Epithelial cell of proximal tubule (primary cell): ENCODE data around the gene COQ10A. TPM values are rescaled to one million over a fixed set of nuclear protein-coding genes. Genes with fewer than 3 reads are reported as not detected.

Experiments
- DNase-seq: peaks from one replicate; pipeline ENCODE4 v3.0.0-alpha.2; 2011; ENCODE audit warnings: low read depth
- H3K4me3 ChIP-seq: 2 replicates; pipeline ENCODE4 v1.5.1; 2011; ENCODE audit warnings: low read depth, mild to moderate bottlenecking, low read length
- CTCF ChIP-seq: conservative IDR thresholded peaks from 2 replicates; pipeline ENCODE4 v1.5.1; 2012; ENCODE audit warnings: low read depth, mild to moderate bottlenecking, low read length
- total RNA-seq: library from RNA; depleted of rRNA; stranded (reverse); fragments of >200 nt; gene quantifications from 2 replicates; pipeline ENCODE4 v1.2.3, GENCODE V29; 2015

Gene COQ10A
- total RNA-seq, 1 donor from 2014 or later = 18.8 TPM

- DNase-seq = no peak
- H3K4me3 ChIP-seq = no peak overlapping the region
- TF ChIP-seq CTCF = no peak
Observed at GRCh38 chr12:56242986-56243385, 23.8 kb upstream of the COQ10A start.

- H3K4me3 ChIP-seq = no peak overlapping the region
- TF ChIP-seq CTCF = no peak
- no peak for DNase-seq
Observed at GRCh38 chr12:56243731-56244181, 23.0 kb upstream of the COQ10A start.

- H3K4me3 ChIP-seq = no peak overlapping the region
- no peak for DNase-seq
- no peak for TF ChIP-seq CTCF
Observed at GRCh38 chr12:56244494-56244893, 22.2 kb upstream of the COQ10A start.

GRCh38 chr12:56247923-56248322 lies 18.8 kb upstream of the COQ10A start:
- DNase-seq = no peak
- TF ChIP-seq CTCF = no peak
- no peak overlapping the region for H3K4me3 ChIP-seq

GRCh38 chr12:56248711-56249110 lies 18.0 kb upstream of the COQ10A start:
- no peak overlapping the region for H3K4me3 ChIP-seq
- DNase-seq = no peak
- TF ChIP-seq CTCF = no peak

- no peak for TF ChIP-seq CTCF
- DNase-seq = no peak
- H3K4me3 ChIP-seq = no peak overlapping the region
Observed at GRCh38 chr12:56252649-56253048, 14.1 kb upstream of the COQ10A start.

GRCh38 chr12:56253091-56253490 lies 13.7 kb upstream of the COQ10A start:
- DNase-seq = no peak
- TF ChIP-seq CTCF = no peak
- no peak overlapping the region for H3K4me3 ChIP-seq
